GM19043 (cell line): ENCODE data around the gene SEC14L2.

Experiments used
- ATAC-seq: cut with Tn5 transposase; IDR thresholded peaks from one replicate; pipeline ENCODE4 v1.9.1; 2021; ENCODE audit warnings: low read depth; ENCODE audit not compliant: unreplicated experiment

Gene SEC14L2

DNA sequence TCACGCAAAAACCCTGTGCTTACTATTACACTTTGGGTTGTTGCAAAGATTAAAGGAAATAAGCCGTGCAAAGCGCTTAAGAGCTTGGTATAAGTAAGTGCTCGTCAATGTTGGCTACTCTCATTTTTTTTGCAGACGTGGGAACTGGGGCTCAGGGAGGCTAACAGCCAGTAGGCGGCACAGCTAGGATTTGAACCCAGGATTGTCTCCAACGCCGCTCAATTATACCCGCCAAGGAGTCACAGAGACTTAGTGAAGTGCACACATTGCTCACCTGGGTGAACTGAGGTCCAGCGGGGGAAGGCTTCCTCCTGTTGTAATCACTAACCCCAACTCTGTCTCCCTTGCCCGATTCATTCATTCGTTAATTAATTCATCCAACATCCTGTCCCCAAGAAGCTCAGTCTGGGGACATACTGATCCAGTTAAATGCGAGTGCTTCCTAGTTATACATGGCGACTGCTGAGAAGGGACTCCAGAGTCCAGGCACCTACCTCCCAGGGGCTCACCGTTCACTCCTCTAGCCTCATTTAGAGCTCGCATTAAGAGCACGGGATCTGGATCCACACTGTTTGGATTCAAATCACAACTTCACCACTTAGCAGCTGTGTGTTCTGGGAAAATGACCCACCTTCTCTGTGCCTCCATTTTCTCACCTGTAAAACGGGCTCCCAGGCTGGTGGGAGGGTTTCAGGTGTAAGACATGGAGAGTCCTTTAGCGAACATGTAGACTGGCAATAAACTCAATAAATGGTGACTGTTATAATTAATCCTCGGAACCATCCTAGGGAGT lies 27.9 kb downstream of the SEC14L2 start:
- ATAC-seq, result no peak

DNA sequence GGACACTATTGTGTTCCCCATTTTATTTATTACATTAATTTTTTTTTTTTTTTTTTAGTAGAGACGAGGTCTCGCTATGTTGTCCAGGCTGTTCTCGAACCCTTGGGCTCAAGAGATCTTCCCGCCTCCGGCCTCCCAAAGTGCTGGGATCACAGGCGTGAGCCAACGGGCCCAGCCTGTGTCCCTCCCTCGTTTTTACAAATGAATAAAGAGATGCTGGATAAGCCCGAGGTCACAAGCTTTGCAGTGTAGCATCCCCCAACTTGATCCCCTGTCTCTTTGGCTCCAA lies 28.5 kb downstream of the SEC14L2 start:
- ATAC-seq, result no peak

DNA sequence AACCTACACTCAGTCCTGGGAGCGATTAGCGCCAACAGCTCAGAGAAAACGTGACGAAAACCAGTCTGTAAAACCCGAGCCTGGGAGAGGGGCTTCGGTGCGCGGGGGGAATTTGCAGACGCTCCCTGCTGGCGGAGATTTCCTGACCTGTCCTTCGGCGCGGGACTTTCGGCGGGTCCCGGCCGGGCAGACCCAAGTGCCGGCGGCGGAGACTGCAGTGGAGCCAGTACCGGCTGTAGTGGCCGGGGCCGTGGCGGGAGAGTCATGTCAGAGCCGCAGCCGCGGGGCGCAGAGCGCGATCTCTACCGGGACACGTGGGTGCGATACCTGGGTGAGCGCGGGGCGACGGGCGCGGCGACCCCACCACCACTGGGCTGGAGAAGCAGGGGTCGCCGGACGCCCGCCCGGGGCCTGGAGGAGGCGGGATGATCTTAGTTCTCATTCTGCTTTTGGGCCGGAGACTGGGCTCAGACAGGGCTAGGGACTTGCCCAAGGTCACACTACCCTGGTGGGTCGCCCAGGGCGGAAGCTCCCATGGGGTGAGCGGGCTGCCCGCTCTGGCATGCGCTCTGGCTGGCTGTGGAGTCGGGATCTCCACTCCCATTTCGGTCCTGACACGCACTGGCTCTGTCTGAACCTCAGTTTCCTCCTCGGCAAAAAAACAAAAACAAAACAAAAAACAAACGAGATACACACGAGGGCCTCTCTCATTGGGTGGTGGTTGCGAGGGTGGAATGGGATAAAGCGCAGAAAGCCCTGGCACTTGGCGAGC lies 29.0 kb downstream of the SEC14L2 start, which contains the start of gene MTFP1:
Gene MTFP1, plus strand, starts transcription at position 153 of the 772 bp plus-strand sequence. Its CDS starts 112 bp downstream, at position 265.
- ATAC-seq, result no peak

DNA sequence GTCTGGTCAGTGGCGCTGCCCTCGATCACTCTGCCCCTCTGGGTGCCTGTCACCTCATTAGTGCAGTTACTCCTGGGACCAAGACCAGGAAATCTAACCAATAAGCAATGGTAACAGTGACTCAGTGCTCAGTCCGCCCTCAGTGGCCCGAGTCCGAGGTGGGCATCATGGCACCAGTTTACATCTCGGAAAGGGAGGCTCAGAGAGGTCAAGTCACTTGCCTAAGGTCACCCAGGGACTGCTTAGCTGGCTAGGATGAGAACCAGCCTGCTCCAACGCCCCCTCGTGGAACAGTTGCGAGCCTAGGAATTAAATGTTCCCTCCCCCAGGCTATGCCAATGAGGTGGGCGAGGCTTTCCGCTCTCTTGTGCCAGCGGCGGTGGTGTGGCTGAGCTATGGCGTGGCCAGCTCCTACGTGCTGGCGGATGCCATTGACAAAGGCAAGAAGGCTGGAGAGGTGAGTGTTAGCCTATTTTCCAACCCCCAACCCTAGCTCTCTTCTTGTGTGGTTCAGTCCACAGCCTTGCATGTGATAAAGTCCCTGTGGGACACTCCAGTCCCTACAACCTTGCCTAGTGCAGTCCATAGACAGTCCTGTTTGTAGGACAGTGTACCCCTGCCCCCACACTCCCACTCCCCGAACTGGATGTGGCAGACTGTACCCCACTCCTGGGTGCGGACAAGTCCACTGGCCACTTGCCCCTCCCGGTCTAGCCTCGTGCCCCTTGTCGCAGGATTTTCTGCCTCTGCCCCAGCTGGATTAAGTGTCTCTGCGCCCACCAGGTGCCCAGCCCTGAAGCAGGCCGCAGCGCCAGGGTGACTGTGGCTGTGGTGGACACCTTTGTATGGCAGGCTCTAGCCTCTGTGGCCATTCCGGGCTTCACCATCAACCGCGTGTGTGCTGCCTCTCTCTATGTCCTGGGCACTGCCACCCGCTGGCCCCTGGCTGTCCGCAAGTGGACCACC lies 29.9 kb downstream of the SEC14L2 start:
- no peak for ATAC-seq

DNA sequence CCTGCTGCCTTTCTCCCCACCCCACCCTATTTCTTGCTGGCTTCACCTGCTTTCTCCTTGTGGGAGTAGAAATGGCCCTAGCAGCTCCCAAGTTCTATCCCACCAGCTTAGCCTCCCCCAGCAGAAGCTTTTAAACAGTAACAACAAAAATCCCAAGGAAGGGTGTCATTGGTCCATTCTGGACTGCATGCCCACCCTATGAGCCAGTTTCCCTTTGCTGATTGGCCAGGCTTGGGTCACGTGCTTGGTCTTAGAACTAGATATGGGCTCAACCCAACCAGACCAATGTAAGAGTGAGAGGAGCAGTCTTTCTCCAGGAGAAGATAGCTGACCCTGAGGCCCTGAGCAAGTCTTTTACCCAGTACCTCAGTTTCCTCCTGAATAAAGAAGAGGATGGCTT lies 31.1 kb downstream of the SEC14L2 start:
- ATAC-seq, result no peak

DNA sequence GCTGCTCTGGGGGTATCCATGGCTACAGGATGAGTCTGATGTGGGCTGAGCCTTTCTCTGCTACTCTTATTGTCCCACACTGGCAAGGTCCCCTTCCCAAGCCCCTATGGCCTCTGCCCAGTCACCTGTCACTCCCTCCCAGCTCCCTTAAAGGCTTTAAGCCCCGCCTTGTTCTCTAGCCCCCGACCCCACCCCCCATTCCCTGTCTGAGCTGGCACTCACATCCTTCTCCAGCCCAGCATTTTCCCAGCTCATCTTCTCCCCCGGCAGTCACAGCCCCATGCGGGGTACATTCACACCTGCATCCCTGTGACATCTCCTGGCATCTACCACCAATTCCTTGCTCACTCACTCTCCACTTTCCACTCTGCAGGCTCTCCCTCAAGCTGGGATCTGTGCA lies 33.1 kb downstream of the SEC14L2 start:
- no peak for ATAC-seq

DNA sequence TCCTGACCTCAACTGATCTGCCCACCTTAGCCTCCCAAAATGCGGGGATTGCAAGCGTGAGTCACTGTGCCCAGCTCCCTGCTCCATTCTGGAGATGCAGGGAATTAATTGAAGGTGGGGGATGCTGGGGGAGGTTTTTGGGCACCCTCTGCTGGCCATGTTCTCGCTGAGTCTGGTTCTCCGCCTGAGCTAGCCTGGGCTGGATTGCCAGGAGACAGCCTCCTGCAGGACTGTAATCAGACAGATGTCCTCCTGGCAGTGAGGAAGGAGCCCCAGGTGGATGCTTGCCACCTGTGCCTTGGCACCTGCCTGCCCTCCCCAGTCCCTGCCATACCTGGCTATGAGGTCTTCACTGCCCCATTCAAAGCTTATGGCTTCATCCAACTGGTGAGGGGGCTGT lies 34.1 kb downstream of the SEC14L2 start:
- ATAC-seq, result no peak

DNA sequence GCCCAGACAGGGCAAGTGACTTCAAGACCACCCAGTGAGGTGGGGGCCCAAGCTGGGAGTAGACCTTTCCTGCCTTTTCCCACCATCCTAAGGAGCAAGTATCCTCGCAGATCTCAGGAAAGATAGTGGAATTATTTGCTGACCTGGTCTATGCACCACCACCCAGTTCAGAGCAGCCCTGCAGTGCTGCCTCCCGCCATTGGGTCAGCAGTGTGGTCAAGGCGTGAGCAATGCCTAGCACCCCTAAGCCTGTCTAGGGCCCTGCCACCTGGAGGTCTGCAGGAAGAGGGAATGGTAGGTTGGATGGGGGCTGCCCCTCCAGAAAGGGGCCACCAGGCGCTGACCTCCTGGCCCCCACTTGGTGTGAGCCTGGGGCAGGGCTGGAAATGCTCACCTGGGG lies 35.3 kb downstream of the SEC14L2 start:
- no peak for ATAC-seq

DNA sequence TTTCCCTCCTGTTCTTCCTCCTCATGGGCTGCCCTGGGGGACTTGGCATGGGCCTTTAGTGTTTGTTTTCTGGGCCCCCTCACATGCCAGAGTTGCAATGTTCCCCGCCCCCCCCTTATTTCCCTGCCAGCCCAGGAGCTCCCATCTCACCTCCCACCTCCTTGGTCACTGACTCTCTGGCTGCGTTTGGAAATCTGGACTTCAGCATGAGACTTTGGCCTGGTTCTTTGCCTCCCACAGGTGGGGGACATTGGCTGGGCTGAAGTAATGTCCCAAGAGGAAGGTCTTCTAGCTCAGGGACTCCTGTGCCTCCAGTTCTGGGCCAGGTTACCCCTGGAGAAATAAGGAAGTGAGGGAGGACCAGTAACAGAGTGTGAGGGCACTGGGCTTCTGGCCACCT lies 35.7 kb downstream of the SEC14L2 start:
- no peak for ATAC-seq

DNA sequence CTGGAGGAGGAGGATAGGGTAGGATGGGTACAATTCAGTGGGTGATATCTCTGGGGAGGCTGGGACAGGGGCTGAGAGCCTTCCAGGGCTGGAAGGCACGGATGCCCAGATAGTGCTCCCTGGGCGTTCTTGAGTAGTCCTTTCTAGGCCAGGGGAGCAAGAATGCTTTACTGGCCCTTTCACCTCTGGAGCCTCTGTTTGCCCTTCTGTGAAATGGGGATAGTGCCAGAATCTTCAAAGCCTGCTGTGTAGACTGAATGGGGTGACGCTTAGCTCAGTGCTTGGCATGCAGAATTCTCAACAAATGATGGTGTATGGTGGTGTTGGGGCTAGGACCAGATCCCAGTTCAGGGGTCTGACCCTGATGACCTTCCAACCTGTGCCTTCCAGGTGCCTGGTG lies 36.4 kb downstream of the SEC14L2 start:
- no peak for ATAC-seq

DNA sequence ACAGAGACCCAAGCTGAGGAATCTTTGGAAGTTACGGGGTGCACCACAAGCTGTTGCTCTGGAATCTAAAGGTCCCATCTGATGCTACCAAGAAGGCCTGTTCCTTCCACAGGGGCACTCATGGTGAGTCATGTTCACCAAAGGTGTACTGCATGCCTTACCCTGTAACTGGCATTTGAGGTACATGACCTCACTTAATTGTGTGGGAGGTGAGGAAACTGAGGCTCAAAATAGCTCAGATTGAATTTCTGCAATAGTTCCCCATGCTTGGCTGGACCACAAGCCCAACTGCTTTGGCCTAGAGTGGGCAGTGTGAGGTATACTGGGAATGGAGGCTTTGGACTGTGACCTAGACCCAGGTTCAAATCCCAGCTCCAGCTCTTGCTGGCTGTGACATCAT lies 37.0 kb downstream of the SEC14L2 start:
- no peak for ATAC-seq

DNA sequence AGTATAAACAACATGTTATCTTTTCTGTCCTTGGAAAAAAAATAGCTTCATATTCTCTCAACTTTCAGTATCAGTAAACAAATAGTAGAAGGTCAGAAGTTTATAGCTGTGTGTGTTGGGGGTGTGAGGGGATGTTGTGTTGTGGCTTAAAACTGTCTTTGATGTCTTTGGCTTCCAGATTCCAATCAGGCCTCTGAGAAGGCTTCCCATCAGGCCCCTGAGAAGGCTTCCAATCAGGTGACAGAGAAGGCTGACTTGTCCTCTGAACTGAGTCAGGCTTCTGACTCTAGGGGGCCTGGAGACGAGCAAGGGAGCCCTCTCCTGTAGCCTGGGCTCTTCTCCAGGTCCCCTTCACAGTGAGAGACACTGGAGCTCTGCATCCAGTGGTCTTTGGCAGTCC lies 38.0 kb downstream of the SEC14L2 start:
- ATAC-seq, result no peak

DNA sequence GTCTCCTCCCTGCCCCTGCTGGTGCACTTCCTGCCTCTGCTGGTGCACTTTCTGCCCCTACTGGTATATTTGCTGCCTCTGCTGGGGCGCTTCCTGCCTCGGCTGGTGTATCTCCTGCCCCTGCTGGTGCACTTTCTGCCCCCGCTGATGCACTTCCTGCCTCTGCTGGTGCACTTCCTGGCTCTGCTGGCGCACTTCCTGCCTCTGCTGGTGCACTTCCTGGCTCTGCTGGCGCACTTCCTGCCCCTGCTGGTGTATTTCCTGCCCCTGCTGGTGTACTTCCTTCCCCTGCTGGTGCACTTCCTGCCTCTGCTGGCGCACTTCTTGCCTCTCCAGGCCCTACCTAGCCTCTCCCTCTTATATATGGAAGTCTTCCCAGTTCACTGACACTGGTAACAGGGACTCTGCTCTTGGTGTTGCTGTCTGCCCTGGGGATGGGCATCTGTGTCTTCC lies 38.9 kb downstream of the SEC14L2 start:
- ATAC-seq, result no peak

DNA sequence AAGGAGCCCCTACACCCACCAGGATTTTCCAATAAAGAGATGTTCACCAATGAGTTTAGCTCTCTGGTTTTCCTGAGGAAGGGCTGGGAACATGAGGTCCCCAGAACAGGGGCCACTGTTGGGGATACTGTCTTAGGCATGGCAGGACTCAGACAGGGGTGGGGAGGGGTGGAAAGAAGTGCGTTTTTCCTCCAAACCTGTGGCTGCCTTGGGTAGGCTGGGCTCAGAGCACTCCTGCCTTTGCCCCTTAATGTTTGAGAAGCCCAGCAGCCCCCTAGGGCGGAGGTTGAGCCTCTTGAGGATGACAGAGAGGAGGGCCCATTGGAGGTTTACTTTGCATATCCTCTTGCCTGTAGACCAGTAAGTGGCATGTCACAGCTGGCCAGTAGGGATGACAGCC lies 39.4 kb downstream of the SEC14L2 start:
- ATAC-seq, result no peak

DNA sequence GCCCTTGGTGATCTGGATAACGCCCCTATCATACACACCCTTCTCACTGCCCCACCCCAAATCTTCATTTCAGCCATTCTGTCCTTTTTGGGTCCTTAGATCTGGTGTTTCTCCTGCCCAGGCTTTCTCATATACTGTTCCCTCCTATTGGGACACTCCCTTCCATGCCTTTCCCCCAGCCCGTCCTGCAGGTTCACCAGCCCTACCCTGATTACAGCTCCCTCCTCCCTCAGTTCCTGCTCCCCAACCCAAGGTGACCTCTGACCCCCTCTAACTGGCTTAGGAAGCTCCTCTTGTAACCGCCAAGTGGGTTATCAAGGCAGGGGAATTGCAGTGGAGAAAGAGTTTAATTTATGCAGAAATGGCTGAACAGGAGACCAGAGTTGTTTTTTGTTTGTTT lies 41.7 kb downstream of the SEC14L2 start:
- no peak for ATAC-seq

DNA sequence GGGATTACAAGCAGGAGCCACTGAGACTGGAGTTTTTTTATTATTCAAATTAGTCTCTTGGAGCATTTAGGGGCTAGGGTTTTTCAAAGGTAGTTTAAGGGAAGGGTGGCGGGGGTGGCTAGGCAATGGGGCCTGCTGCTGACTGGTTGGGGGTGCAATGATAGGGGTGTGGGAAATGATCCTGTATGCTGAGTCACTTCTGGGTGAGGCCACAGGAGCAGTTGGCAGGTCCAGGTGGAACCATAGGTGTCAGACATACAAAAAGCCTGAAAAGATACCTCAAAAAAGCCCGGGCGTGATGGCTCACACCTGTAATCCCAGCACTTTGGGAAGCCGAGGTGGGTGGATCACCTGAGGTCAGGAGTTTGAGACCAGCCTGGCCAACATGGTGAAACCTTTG lies 42.4 kb downstream of the SEC14L2 start:
- no peak for ATAC-seq

DNA sequence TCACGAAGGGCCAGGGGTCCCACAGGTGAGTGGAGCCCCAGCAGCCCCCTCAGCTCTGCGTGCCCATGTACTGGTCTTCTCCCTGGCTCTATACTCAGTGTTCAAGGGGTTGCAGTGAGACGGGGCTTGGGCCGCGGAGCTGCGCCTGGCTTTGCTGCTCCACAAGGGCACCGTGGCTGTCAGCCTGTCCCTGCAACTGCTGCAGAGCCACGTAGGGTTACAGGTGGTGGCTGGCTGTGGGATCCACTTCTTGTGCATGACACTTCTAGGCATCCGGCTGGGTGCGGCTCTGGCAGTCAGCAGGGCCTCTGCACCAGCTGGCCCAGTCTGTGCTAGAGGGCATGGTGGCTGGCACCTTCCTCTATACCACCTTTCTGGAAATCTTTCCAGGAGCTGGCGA lies 43.0 kb downstream of the SEC14L2 start:
- ATAC-seq, result no peak

DNA sequence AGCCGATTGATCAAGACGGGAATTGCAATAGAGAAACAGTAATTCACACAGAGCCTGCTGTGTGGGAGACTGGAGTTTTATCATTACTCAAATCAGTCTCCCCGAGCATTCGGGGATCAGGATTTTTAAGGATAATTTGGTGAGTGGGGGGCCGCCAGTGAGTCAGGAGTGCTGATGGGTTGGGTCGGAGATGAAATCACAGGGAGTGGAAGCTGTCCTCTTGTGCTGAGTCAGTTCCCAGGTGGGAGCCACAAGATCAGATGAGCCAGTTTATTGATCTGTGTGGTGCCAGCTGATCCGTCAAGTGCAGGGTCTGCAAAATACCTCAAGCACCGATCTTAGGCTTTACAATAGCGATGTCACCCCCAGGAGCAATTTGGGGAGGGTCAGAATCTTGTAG lies 44.3 kb downstream of the SEC14L2 start:
- ATAC-seq, result no peak

DNA sequence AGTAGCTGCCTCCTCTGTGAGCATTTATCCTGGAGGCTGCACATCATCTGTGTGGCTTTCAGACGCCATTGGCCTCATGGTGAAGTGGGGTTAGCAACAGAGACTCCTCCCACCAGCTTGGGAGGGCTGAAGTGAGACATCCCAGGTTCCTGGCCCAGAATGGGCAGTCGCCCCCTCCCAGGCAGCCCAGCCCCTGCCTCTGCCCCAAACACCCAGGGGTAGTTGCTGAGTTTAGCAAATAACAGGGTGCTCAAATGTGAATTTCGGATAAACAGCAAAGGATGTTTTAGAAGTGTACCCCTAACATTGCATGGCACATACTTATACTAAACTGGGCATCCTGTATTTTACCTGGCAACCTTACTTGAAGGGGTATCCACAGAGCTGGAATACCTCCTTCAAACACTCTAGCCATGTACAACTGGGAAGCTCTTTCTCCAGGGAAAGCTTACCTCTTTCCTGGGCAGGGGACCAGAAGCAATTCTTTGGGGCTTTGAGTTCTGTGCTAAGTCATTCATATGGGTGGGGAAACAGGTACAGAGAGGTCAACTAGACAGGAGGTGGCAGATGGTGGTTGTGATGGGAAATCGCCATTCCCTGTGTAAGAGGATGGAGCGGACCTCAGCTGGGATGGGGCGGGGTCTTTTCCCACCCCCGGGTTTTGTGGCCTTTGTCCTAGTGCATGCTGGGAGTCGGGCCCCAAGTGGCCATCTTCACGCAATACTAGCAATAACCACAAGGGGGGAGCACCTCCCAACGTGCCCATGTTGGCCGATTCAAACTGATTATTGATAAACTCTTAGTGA lies 48.0 kb downstream of the SEC14L2 start:
- no peak for ATAC-seq

DNA sequence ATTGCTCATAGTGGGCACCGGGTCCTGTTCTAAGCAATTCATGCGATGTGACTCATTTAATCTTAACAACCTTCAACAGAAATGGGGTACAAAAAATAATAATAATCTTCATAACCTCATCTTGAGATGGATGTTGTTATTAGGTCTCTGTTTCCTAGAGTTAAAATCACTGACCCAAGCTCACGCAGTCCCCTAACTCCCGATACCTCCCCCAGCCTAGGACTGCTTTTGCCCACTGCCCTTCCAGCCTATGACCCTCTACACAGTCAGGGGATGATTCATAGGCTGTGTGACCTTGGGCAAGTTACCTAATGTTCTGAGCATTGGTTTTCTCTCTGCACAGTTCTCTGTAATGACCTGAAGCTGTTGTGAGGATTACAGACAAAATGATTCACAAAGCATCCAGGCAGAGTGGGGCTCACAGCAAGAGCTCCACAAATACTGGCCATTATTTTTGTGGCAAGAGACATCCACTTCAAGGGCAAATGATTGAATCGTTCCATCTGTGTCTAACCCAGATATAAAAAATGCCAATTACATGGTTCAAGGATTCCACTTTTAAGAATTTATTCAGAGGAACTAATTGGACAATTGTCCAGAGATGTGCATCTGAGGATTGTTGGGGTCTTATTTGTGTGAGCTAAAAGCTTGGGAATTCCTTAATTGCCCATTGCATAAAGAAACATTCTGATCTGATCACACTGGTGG lies 48.8 kb downstream of the SEC14L2 start:
- no peak for ATAC-seq
